Lung (tissue), 16 donors: ENCODE data around the gene SLC38A4. TPM values are rescaled to one million over a fixed set of nuclear protein-coding genes. Genes with fewer than 3 reads are reported as not detected.

Source experiments
- ATAC-seq: fragments of 200-7000 bp; cut with Tn5 transposase; one replicate; pipeline ENCODE4 v1.9.1; 2020; ENCODE audit warnings: moderate number of reproducible peaks; ENCODE audit not compliant: insufficient read depth, low FRiP score
- DNase-seq, 3 donors: peaks; one replicate each; pipeline ENCODE4 v3.0.0-alpha.2; 2013 to 2017
- H3K27ac ChIP-seq, 2 donors: one replicate each; pipeline ENCODE4 v1.5.1; 2013; ENCODE audit warnings: mild to moderate bottlenecking in 2 of 2, moderate library complexity in 2 of 2, control low read depth in 1 of 2, inconsistent platforms in 1 of 2, low read depth in 1 of 2, low read length in 1 of 2
- H3K27me3 ChIP-seq, 3 donors: one replicate each; pipeline ENCODE4 v1.5.1; 2013; ENCODE audit warnings: low read length in 2 of 3; ENCODE audit not compliant: control insufficient read depth in 3 of 3, insufficient read depth in 3 of 3
- H3K36me3 ChIP-seq, 4 donors: one replicate each; pipeline ENCODE4 v1.5.1; 2013; ENCODE audit warnings: low read length in 4 of 4, mild to moderate bottlenecking in 1 of 4, moderate library complexity in 1 of 4; ENCODE audit not compliant: control insufficient read depth in 4 of 4, insufficient read depth in 4 of 4
- H3K4me1 ChIP-seq, 5 donors: one replicate each; pipeline ENCODE4 v1.5.1; 2013; ENCODE audit warnings: low read length in 5 of 5, mild to moderate bottlenecking in 2 of 5, moderate library complexity in 1 of 5; ENCODE audit not compliant: control insufficient read depth in 5 of 5, insufficient read depth in 5 of 5
- H3K4me3 ChIP-seq: one replicate; pipeline ENCODE4 v1.5.1; 2013; ENCODE audit warnings: mild to moderate bottlenecking, control low read depth, moderate library complexity
- H3K9ac ChIP-seq, 2 donors: one replicate each; pipeline ENCODE4 v1.5.1; 2013; ENCODE audit warnings: low read length in 2 of 2, control low read depth in 1 of 2; ENCODE audit not compliant: insufficient read depth in 1 of 2
- H3K9me3 ChIP-seq, 4 donors: one replicate each; pipeline ENCODE4 v1.5.1; 2013; ENCODE audit warnings: low read length in 3 of 4, mild to moderate bottlenecking in 1 of 4, moderate library complexity in 1 of 4; ENCODE audit not compliant: control insufficient read depth in 4 of 4, insufficient read depth in 3 of 4
- WGBS, 2 donors: extraction: QIAGEN DNeasy Blood & Tissue Kit; methylation state at CpG; one replicate each; pipeline ENCODE4 v1.1.7; 2013; 5-methylcytosine and 5-hydroxymethylcytosine counted together
- long read RNA-seq, 5 donors: transcript quantifications; one replicate each; lab custom pipeline, GENCODE V29; 2026
- polyA plus RNA-seq, 2 donors: library from polyadenylated mRNA; stranded (reverse); fragments of 200-250 nt; gene quantifications; one replicate each; pipeline ENCODE4 v1.2.1, GENCODE V29; 2013
- total RNA-seq, 2 donors: library from RNA; depleted of rRNA in 1 of 2; stranded (reverse); fragments of >200 nt in 1 of 2; gene quantifications; one replicate each; pipeline ENCODE4 v1.2.1, GENCODE V29; 2014 to 2021
- TF ChIP-seq, protein P1 (sequence below): IDR thresholded peaks from 2 replicates; pipeline ENCODE4 v1.5.1; 2012; ENCODE audit warnings: mild to moderate bottlenecking; ENCODE audit errors: control extremely low read depth, extremely low read depth
- donor health status: control.
- donor health status: control.
- donor health status: Bipolar disorder and iron deficiency.
- donor health status: healthy.
- donor health status: DM: yes; HTN: yes; CAD: no.

The SLC38A4 gene, protein sequence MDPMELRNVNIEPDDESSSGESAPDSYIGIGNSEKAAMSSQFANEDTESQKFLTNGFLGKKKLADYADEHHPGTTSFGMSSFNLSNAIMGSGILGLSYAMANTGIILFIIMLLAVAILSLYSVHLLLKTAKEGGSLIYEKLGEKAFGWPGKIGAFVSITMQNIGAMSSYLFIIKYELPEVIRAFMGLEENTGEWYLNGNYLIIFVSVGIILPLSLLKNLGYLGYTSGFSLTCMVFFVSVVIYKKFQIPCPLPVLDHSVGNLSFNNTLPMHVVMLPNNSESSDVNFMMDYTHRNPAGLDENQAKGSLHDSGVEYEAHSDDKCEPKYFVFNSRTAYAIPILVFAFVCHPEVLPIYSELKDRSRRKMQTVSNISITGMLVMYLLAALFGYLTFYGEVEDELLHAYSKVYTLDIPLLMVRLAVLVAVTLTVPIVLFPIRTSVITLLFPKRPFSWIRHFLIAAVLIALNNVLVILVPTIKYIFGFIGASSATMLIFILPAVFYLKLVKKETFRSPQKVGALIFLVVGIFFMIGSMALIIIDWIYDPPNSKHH
- 1 to 10 TPM in 1 of 2 donors, under 1 TPM in 1; 0.74 to 2.7 TPM for total RNA-seq
- polyA plus RNA-seq = under 1 TPM; 0.07 to 0.16 TPM
- long read RNA-seq, donor 1 = 0 reads
- long read RNA-seq, donor 2 = 0 reads
- long read RNA-seq, donor 3 = 0 reads
- long read RNA-seq, donor 4 = 0 reads
- long read RNA-seq, donor 5 = 0 reads

DNA sequence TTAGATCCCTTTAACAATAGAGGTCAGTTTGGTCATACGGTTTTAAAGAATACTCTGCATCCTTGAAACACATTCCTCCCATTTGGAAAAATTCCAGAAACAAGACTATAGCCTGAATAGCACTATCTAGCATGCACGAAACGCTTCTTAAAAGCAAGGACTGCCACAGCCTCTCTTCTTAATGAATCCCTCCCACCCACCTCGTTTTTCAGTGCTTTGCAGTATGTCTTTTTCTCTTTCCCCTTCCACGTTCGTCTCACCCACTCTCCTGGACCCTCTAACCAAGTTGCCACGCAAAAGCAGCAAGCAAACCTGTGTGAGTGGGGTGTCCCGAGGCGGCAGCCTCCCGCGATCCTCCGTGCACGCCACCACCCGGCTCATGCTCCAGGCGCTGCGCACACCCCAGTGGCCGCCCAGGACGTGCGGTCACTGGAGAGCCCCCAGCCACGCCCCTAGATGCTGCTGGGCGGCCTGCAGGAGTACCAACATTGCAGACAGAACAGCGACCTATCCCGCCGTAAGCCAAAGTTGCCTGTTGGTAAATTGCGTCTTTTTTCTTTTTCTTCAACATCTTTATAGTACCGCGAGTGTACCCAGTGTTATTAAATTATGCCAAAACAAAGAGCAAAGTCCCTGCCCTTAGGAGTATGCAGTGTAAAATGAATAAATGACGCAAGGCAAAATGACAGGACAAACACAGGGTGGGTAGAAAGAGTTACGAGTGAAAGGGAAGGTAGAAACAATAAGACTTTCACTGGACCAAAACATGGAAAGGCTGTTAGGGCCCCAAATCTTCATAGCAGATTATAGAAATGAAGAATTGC is at the start of gene SLC38A4:
TSS of gene SLC38A4 (minus strand) at position 407 of the 824 bp plus-strand sequence. CDS start 32,926 bp downstream, outside the sequence.
- Histone ChIP-seq H3K4me1 (peaks cover 0 to 4% (median 3%) of the 10 kb centered on the region in 5 donors), H3K27me3 (peaks cover 0 to 48% (median 38%) of the 10 kb centered on the region in 3 donors), H3K9me3 (no peaks in the 10 kb centered on the region), H3K4me3 (no peak within 1 kb of the TSS), H3K9ac (peak within 1 kb of the TSS in 1 of 2 donors; percentile 65), H3K36me3 (no peaks in the 10 kb centered on the region), H3K27ac (no peak within 1 kb of the TSS)
- DNase-seq (peak; percentile 60 to 71 (median 64)), ATAC-seq (no peak)
- WGBS, 2 donors = 17 to 19% methylated on average over 29 of the region's 29 CpGs
- TF ChIP-seq, protein P1, sequence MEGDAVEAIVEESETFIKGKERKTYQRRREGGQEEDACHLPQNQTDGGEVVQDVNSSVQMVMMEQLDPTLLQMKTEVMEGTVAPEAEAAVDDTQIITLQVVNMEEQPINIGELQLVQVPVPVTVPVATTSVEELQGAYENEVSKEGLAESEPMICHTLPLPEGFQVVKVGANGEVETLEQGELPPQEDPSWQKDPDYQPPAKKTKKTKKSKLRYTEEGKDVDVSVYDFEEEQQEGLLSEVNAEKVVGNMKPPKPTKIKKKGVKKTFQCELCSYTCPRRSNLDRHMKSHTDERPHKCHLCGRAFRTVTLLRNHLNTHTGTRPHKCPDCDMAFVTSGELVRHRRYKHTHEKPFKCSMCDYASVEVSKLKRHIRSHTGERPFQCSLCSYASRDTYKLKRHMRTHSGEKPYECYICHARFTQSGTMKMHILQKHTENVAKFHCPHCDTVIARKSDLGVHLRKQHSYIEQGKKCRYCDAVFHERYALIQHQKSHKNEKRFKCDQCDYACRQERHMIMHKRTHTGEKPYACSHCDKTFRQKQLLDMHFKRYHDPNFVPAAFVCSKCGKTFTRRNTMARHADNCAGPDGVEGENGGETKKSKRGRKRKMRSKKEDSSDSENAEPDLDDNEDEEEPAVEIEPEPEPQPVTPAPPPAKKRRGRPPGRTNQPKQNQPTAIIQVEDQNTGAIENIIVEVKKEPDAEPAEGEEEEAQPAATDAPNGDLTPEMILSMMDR = no peak

DNA sequence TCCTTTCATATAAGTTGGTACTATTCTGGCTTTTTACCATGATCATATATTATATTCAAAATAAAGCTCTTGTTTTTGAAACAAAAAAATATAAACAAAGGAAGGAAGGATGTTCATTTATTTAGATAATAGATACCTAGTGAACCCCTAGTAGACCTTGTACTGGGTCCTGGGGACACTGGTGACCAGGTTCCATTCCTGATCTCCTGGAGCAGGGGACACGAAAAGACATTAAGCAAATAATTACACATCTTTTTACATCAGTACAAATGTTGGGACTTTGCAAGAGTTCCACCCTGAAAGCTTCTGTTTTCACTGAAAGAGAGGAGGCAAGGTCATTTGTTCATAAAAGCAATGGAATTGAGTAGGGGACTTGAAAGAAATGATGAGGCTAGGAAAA is 49.3 kb upstream of the SLC38A4 start:
- H3K36me3 ChIP-seq = no peaks in the 10 kb centered on the region
- H3K4me3 ChIP-seq = no peak overlapping the region
- no peak overlapping the region for H3K9ac ChIP-seq
- H3K9me3 ChIP-seq = peaks cover 0 to 8% (median 6%) of the 10 kb centered on the region in 4 donors
- WGBS, 2 donors = 75 to 86% methylated on average over 1 of the region's 1 CpG
- ATAC-seq (no peak), DNase-seq (no peak)
- H3K4me1 ChIP-seq = no peaks in the 10 kb centered on the region
- no peaks in the 10 kb centered on the region for H3K27me3 ChIP-seq
- no peak overlapping the region for H3K27ac ChIP-seq
- TF ChIP-seq, protein P1 = no peak

DNA sequence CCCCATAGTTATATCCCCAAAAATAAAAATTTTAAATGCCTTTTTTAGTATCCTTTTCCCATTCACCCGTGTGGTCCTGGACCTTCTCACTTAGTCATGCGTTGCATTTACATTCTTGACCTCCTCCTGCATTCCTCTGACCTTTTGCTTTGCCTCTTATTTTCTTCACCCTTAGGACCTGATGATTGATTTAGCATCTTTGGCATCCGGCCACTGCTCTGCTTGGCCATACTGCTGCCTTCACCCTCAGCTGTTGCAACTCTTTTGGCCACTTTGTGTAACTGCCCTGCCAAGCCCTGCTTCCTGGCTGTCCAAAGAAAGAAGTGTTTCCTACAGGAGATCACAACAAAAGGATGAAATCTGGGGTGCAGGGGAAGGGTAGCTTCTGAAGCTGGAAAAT is 48.8 kb upstream of the SLC38A4 start:
- no peaks in the 10 kb centered on the region for H3K4me1 ChIP-seq
- WGBS, 2 donors = 62 to 85% methylated on average over 3 of the region's 3 CpGs
- ATAC-seq = no peak
- H3K27me3 ChIP-seq = no peaks in the 10 kb centered on the region
- H3K27ac ChIP-seq = no peak overlapping the region
- peaks cover 0 to 8% (median 6%) of the 10 kb centered on the region in 4 donors for H3K9me3 ChIP-seq
- H3K36me3 ChIP-seq = no peaks in the 10 kb centered on the region
- no peak overlapping the region for H3K4me3 ChIP-seq
- H3K9ac ChIP-seq = no peak overlapping the region
- DNase-seq = peak; percentile 40 to 83 (median 54)
- TF ChIP-seq, protein P1 = no peak
